GM19463 (cell line): ENCODE results near the gene CAMK1D.

ENCODE experiments used
- ATAC-seq: cut with Tn5 transposase; IDR thresholded peaks from one replicate; pipeline ENCODE4 v1.9.1; 2021; ENCODE audit warnings: mild to moderate bottlenecking, moderate library complexity; ENCODE audit not compliant: unreplicated experiment

Gene CAMK1D

GRCh38 chr10:12642036-12642435, 292.7 kb downstream of the CAMK1D start:
- no peak for ATAC-seq

DNA sequence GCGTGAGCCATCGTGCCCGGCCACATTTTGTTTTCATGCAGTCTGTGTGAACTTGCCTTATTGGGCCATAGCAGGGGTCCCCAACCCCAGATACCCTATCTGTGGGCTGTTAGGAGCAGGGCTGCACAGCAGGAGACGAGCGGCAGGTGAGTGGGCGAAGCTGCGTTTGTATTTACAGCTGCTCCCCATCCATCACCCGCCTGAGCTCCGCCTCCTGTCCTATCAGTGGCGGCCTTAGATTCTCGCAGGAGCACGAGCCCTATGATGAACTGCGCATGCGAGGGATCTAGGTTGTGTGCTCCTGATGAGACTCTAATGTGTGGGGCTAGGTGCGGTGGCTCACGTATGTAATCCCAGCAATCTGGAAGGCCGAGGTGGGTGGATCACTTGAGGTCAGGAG, 293.9 kb downstream of the CAMK1D start:
- no peak for ATAC-seq

DNA sequence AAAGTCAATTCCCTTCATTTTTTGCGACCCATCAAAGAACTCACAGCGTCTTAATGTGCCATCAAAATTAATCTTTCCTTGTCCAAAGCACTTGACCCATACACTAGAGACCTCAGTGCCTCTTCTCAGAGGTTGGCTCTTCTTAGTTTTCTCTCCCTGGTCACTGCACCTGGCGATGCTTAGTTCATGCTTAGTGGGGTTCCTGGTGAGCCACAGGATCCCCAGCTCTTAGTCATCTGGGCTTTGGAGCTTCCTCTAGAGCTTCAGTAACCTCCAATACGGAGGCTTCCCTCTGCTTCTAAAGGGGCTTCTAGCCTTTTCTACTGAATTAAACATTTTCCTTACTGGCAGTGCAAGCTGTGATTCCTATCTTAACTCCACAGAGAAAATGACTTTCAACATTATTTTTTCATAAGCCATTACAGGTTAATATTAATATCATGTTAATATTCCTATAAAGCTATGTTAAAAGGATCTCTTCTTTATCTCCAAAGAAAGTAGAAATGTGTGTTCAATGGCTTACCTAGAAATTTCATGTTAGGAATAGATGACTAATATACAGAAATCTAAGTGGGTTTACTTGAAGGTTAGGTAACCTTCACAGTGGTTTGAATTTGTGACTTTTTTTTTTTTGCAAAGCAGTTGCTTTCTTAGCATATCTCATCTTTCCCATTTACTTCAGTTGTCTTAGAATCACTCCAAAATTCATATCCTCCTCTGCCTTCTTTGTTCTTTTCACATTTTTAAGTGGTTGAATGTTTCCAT, 295.2 kb downstream of the CAMK1D start:
- peak; percentile 80 for ATAC-seq

- no peak for ATAC-seq
Measured at GRCh38 chr10:12645449-12645848, 296.1 kb downstream of the CAMK1D start.

DNA sequence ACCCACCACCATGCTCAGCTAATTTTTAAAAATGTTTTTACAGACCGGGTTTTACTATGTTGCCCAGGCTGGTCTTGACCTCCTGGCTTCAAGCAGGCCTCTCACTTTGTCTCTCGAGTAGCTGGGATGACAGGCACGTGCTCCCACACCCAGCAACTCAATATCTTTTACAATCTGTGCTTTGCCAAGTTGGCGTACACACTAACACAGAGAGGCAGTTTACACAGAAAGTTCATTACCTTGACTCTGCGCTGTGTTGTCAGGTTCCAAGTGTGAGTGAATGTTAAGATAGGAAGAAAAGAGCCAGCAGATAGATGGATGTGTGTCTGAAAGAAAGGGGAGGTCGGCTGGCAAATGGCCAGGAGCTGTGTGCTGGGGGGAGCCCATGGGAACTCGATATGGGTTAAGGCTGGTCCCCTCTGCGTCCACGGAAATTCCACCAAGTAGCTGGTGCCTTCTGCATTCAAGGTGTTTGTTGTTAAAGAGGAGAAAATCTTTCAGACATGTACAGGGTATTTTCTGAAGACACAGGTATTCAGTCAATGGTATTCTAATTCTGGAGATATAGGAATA, 299.8 kb downstream of the CAMK1D start:
- no peak for ATAC-seq

- ATAC-seq, result no peak
Measured at GRCh38 chr10:12650122-12650521, 300.8 kb downstream of the CAMK1D start.

DNA sequence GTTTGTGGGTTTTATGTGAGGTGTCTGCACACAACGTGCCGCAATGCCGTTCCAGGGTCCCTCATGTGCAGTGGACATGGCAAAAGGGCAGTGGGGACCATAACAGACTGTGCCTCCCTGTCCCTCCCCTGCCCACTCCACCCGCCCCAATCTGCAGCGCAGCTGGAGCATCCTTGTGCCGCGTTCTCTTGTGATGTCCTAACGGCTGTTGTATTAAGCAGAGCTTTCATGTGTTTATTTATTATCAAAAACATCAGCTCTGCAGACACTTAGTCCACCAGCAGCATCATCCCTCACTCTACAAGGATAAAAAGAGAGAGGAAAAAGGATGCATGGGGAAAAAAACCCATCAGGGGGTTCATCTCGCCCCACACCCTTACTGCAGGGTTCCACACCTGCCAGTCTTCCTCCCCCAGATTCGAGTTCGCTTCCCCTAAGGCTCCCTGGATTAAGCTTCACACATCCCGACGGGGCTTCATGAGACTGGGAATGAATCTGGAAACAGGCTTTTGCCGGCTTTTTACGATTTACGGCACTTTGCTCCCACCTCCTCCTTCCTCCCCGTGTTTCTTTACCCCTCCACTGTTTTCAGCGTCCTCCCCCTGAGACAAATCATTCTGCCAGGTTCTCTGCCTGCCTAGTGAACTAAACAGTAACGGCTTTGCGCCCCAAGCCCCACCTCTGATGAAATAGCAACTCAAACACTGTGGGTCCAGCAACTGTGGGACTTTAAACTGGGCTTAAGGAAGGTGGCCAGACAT, 301.4 kb downstream of the CAMK1D start:
- ATAC-seq, result no peak

DNA sequence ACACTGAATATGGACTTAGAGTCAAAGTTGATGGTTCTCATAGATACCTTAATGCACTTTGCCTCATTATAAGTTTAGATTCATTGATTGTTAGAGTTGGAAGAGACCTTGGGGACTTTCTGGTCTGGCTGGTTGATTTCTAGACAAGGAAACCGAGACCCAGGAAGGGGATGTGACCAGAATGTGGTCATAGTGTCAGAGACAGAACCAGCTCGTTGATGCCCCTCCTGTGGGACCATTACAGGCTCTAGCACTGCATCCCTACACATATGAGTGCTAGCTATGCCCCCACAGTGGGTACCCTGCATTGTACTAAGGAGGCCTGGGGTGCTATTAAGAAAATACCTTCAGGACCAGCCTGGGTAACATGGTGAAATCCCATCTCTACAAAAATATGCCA, 306.6 kb downstream of the CAMK1D start:
- no peak for ATAC-seq

GRCh38 chr10:12656518-12657142, 307.3 kb downstream of the CAMK1D start:
- ATAC-seq, result no peak

- no peak for ATAC-seq
Measured at GRCh38 chr10:12657489-12657888, 308.1 kb downstream of the CAMK1D start.

- ATAC-seq, result no peak
Measured at GRCh38 chr10:12658526-12658925, 309.2 kb downstream of the CAMK1D start.

DNA sequence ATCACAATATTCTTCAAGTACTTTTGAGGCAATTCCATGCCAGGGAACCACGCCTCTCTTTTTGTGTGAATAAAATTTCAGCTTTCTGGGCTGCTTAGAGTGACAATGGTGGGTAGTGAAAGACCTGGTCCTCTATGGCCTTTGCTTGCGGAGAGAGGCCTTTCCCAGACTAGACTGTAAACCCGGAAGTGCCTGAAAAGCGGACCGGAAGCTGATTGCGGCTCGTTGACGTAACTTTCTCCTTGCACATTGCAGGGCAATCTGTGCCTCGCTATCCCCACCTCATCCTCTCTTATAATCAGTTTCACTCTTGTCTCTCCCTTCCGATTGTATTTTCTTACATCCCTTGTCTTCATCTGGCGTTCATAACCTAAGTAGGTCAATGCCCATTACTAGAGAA, 310.4 kb downstream of the CAMK1D start:
- no peak for ATAC-seq

- ATAC-seq, result no peak
Measured at GRCh38 chr10:12660812-12661211, 311.5 kb downstream of the CAMK1D start.

- no peak for ATAC-seq
Measured at GRCh38 chr10:12661671-12662070, 312.3 kb downstream of the CAMK1D start.

GRCh38 chr10:12663863-12664262, 314.5 kb downstream of the CAMK1D start:
- no peak for ATAC-seq

DNA sequence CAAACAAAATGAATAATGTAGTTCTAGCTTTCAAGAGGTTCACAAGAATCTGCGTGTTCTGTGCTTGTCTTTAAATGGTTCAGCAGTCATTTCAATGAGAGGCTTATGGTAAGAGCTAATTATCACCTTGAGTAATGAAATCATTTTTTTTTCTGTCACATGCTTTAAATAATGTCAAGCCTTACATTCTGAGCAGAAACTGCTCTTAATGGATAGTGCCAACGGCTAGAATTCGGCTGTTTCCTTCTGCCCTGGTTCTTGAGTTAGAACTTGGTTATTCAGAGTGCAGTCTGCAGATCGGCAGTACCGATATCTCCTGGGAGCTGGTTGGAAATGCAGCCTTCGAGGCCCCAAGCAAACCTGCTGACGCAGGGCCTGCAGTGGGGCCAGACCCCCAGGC, 316.2 kb downstream of the CAMK1D start:
- ATAC-seq, result no peak

- ATAC-seq, result no peak
Measured at GRCh38 chr10:12667052-12667451, 317.7 kb downstream of the CAMK1D start.

GRCh38 chr10:12668634-12669033, 319.3 kb downstream of the CAMK1D start:
- ATAC-seq, result no peak

DNA sequence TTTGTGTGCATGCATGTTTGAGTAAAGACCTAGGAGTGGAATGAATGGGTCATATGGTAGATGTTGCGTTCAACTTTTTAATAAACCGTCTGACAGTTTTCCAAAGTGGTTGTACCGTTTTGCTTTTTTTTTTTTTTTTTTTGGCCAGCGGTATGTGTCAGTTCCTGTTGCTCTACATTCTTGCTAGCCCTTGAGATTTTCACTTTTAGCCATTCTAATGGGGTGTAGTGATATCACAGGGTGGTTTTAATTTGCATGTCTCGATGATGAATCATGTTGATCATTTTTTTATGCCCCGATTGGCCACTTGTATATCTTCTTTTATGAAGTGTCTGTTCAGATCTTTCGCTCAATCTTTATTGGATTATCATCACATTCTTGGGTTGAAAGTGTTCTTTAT, 320.7 kb downstream of the CAMK1D start:
- ATAC-seq, result no peak

- ATAC-seq, result no peak
Measured at GRCh38 chr10:12675186-12675585, 325.8 kb downstream of the CAMK1D start.

- ATAC-seq, result no peak
Measured at GRCh38 chr10:12679636-12680035, 330.3 kb downstream of the CAMK1D start.

DNA sequence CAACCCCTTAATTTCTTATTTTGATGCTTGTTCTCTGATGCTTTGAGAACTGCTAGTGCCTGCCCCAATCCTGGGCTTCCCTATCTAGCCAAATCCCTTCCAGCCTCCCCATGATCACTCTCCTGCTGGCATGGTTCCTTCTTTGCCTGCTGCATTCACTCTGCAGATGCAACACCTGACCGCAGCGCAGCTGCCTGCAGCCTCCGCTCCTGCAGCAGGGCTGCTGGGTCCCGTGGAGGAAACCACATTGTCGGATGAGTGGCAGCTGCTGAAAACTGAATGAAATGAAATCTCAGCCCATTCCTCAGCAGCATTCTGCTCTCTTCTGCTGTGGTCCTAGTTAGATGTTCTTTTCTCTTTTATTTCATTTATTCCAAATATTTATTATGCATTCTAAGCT, 331.9 kb downstream of the CAMK1D start:
- no peak for ATAC-seq
